ENCODE measurements around the gene IFIT3.

DNA sequence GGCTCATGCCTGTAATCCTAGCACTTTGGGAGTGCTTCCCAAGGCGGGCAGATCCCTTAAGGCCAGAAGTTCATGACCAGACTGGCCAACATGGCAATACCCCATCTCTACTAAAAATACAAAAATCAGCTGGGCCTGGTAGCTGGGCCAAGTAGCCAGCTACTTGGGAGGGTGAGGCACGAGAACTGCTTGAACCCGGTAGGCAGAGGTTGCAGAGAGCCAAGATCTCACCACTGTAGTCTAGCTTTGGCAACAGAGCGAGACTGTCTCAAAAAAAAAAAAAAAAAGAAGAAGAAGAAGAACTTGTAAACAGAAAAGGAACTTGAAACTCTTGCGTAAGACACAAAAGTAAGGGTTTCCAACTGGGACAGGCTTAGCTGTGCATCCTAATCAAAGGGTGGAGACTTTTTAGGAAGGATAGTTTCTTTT, 31.6 kb upstream of the IFIT3 start:
- TF ChIP-seq, protein P1, sequence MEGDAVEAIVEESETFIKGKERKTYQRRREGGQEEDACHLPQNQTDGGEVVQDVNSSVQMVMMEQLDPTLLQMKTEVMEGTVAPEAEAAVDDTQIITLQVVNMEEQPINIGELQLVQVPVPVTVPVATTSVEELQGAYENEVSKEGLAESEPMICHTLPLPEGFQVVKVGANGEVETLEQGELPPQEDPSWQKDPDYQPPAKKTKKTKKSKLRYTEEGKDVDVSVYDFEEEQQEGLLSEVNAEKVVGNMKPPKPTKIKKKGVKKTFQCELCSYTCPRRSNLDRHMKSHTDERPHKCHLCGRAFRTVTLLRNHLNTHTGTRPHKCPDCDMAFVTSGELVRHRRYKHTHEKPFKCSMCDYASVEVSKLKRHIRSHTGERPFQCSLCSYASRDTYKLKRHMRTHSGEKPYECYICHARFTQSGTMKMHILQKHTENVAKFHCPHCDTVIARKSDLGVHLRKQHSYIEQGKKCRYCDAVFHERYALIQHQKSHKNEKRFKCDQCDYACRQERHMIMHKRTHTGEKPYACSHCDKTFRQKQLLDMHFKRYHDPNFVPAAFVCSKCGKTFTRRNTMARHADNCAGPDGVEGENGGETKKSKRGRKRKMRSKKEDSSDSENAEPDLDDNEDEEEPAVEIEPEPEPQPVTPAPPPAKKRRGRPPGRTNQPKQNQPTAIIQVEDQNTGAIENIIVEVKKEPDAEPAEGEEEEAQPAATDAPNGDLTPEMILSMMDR (IDR thresholded peaks at IDR 0.05): no peak
- TF ChIP-seq POLR2A (IDR thresholded peaks at IDR 0.05): no peak
